Lower leg skin (tissue), 4 donors: ENCODE measurements around the gene ATP8B4. TPM values are rescaled to one million over a fixed set of nuclear protein-coding genes. Genes with fewer than 3 reads are reported as not detected.

Experiments used
- DNase-seq, 2 donors: peaks; one replicate each; pipeline ENCODE4 v3.0.0-alpha.2; 2019; ENCODE audit warnings: low spot score in 2 of 2
- H3K4me3 ChIP-seq: fragments of 200-600 bp; sonication (generic); 2 replicates; pipeline ENCODE4 v1.5.1; 2017; ENCODE audit warnings: mild to moderate bottlenecking, low read depth; ENCODE audit not compliant: poor library complexity, severe bottlenecking
- CTCF ChIP-seq, 3 donors: fragments of 450-650 bp; IDR thresholded peaks; one replicate each; pipeline ENCODE4 v1.5.1; 2016; ENCODE audit warnings: antibody characterized with exemption in 3 of 3, mild to moderate bottlenecking in 3 of 3, moderate library complexity in 2 of 3
- POLR2A ChIP-seq, 2 donors: fragments of 450-650 bp; IDR thresholded peaks; one replicate each; pipeline ENCODE4 v1.6.1; 2016 to 2017; ENCODE audit warnings: antibody characterized with exemption in 2 of 2, mild to moderate bottlenecking in 1 of 2, moderate library complexity in 1 of 2
- WGBS, 2 donors: methylation state at CpG; one replicate each; pipeline ENCODE4 v1.1.5; 2018; 5-methylcytosine and 5-hydroxymethylcytosine counted together
- intact Hi-C: fragments of 100-400 bp; cut with DNase I; formaldehyde crosslinking; loops from one replicate; pipeline ENCODE4 v1.15.0; 2023; ENCODE audit warnings: low total_unique reads
- total RNA-seq, 4 donors: library from RNA; depleted of rRNA; stranded (reverse); fragments of >200 nt; gene quantifications; one replicate each; pipeline ENCODE4 v1.1.0, GENCODE V29; 2016

Gene ATP8B4
- total RNA-seq, 4 donors from 2014 or later, result 1.9 to 6.3 (median 2.9) TPM

GRCh38 chr15:50140983-50141382 lies 21.9 kb upstream of the ATP8B4 start:
- TF ChIP-seq POLR2A (IDR thresholded peaks at IDR 0.05) (no peak), CTCF (IDR thresholded peaks at IDR 0.05) (no peak)
- no peak for DNase-seq
- intact Hi-C loops, result loop anchor here (10.0 kb wide), 1 partner anchor 1276 kb away; no protein-coding TSS in a partner anchor
- WGBS, 2 donors, result 73 to 84% methylated on average over 3 of the region's 3 CpGs
- no peak overlapping the region for H3K4me3 ChIP-seq

GRCh38 chr15:50140098-50140497 lies 21.1 kb upstream of the ATP8B4 start:
- TF ChIP-seq CTCF (IDR thresholded peaks at IDR 0.05) (no peak), POLR2A (IDR thresholded peaks at IDR 0.05) (no peak)
- no peak for DNase-seq
- WGBS, 2 donors, result 4 to 5% methylated on average over 1 of the region's 1 CpG
- H3K4me3 ChIP-seq, result no peak overlapping the region
- intact Hi-C loops, result loop anchor here (10.0 kb wide), 1 partner anchor 1275 kb away; no protein-coding TSS in a partner anchor

GRCh38 chr15:50138391-50138790 lies 19.4 kb upstream of the ATP8B4 start:
- intact Hi-C loops, result no loop called here
- TF ChIP-seq POLR2A (IDR thresholded peaks at IDR 0.05) (no peak), CTCF (IDR thresholded peaks at IDR 0.05) (no peak)
- H3K4me3 ChIP-seq, result no peak overlapping the region
- no peak for DNase-seq

- WGBS, 2 donors, result 93 to 97% methylated on average over 2 of the region's 2 CpGs
- TF ChIP-seq POLR2A (IDR thresholded peaks at IDR 0.05), result no peak
- no peak for TF ChIP-seq CTCF (IDR thresholded peaks at IDR 0.05)
These were observed 18.9 kb upstream of the ATP8B4 start for GRCh38 chr15:50137893-50138292.

GRCh38 chr15:50137330-50137761 lies 18.3 kb upstream of the ATP8B4 start:
- no peak for DNase-seq
- 60 to 75% methylated on average over 7 of the region's 7 CpGs for WGBS, 2 donors
- H3K4me3 ChIP-seq, result no peak overlapping the region
- intact Hi-C loops, result no loop called here
- no peak for TF ChIP-seq POLR2A (IDR thresholded peaks at IDR 0.05)
- TF ChIP-seq CTCF (IDR thresholded peaks at IDR 0.05), result no peak

More at GRCh38 chr15:50137893-50138292, 18.9 kb upstream of the ATP8B4 start:
- intact Hi-C loops, result no loop called here
- DNase-seq, result no peak
- H3K4me3 ChIP-seq, result no peak overlapping the region

- DNase-seq, result no peak
- intact Hi-C loops, result no loop called here
- 84 to 85% methylated on average over 5 of the region's 5 CpGs for WGBS, 2 donors
- TF ChIP-seq POLR2A (IDR thresholded peaks at IDR 0.05), result no peak
- TF ChIP-seq CTCF (IDR thresholded peaks at IDR 0.05), result no peak
- H3K4me3 ChIP-seq, result no peak overlapping the region
These were observed 16.1 kb upstream of the ATP8B4 start for GRCh38 chr15:50135031-50135551.
